ENCODE results near the gene DCDC1.

GRCh38 chr11:31404614-31405013 is 35.1 kb upstream of the DCDC1 start:
- TF ChIP-seq CTCF (IDR thresholded peaks at IDR 0.05) (no peak), POLR2A (IDR thresholded peaks at IDR 0.05) (no peak), POLR2AphosphoS5 (IDR thresholded peaks at IDR 0.05) (no peak), EP300 (IDR thresholded peaks at IDR 0.05; ENCODE audit: low read depth) (no peak)
